GM12891 (cell line): ENCODE results near the gene CAPN5.

ENCODE experiments used
- POLR2A ChIP-seq: IDR thresholded peaks from 2 replicates; pipeline ENCODE4 v1.6.1; 2011; ENCODE audit warnings: low read depth, low read length, control low read depth
- POLR2AphosphoS5 ChIP-seq: IDR thresholded peaks from 2 replicates; pipeline ENCODE4 v1.6.1; 2011; ENCODE audit warnings: low read depth, low read length, control low read depth
- POU2F2 ChIP-seq: IDR thresholded peaks from 2 replicates; pipeline ENCODE4 v1.6.1; 2011; ENCODE audit warnings: low read depth, mild to moderate bottlenecking, control low read depth, low read length, moderate library complexity

GRCh38 chr11:77053217-77054015 is 13.4 kb upstream of the CAPN5 start:
- TF ChIP-seq POLR2A (no peak), POLR2AphosphoS5 (no peak), POU2F2 (no peak)
